ENCODE measurements around the gene ENGASE. TPM values are rescaled to one million over a fixed set of nuclear protein-coding genes. Genes with fewer than 3 reads are reported as not detected.

Gene ENGASE
- total RNA-seq, 4 donors from 2014 or later, result 21.6 to 60.7 (median 31.7) TPM

GRCh38 chr17:79062691-79063090 lies 11.9 kb upstream of the ENGASE start:
- no peak for TF ChIP-seq CTCF (IDR thresholded peaks at IDR 0.05; ENCODE audit: low read depth)

DNA sequence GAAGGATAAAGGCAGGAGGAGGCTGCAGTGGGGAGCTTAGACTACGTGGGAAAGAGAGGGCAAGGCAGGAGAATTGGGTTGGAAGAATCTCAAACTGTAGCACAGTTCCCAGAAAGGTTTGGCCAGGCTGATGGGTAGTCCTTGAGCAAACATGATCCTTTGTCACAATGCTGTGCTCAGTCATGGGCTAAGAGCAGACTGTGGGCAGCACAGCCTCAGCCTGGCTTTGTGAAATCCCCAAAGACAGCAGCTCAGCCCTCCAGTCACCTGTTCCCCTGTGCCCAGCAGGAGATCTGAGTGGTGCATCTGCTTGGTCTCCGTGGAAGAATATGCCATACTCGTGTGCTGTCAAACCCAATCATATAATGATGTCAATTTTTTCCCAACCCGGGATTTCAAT lies 10.6 kb upstream of the ENGASE start:
- no peak for TF ChIP-seq CTCF (IDR thresholded peaks at IDR 0.05; ENCODE audit: low read depth)

DNA sequence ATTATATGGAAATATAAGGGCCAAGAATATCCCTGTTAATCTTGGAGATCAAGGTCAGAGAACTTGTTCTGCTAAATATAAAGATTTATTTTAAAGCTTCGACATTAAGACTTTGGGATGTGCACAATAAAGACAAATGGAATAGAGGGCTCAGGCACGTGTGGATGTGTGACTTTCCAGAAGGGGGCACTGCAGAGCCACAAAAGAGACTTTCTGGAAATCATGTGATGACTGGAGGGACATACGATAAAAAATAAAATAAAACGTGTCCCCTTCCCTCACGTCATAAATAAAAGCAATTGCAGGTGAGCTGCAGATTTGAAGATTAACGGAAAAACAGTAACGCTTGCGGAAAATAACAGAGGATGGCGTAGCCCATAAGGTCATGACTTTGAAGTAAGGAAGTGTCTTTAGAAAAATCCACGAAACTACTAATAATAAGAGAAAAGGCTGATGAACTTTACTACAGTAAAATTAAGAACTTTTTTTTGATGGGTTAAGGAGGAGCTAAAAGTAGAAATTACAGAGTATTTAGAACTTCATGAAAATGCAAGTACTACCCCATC lies 9.4 kb upstream of the ENGASE start:
- no peak for TF ChIP-seq CTCF (IDR thresholded peaks at IDR 0.05; ENCODE audit: low read depth)

- no peak for TF ChIP-seq CTCF (IDR thresholded peaks at IDR 0.05; ENCODE audit: low read depth)
These were observed 7.7 kb upstream of the ENGASE start for GRCh38 chr17:79066963-79067362.

DNA sequence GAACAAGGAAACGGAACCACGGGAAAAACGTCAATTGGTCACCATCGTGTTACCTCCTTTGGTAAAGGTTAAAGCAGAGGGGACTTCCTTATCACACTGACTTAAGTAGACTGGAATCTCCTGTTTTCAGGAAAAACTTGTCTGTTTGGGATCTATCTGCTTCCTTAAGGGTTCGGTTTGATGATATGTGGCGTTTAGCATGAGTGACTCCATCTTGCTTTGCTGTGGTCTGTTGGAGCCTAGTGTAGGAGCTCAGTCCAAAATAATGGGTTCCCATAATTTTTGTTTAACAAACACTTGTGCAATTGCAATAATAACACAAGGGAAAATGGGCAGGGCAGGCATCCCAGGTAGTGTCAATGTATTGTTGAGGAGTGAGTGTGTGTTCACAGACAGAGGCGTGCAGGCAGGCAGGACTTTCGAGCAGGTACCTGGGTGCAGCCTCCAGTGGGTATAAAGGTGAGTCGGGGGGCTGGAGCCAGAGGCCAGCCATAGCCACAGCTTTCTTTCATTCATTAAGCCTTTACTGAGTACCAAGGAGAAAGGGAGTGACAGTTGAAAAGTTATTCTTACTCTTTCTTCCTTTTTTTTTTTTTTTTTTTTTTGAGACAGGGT lies 4.3 kb upstream of the ENGASE start:
- no peak for TF ChIP-seq CTCF (IDR thresholded peaks at IDR 0.05; ENCODE audit: low read depth)

GRCh38 chr17:79071161-79071740 lies 3.4 kb upstream of the ENGASE start:
- no peak for TF ChIP-seq CTCF (IDR thresholded peaks at IDR 0.05; ENCODE audit: low read depth)

- no peak for TF ChIP-seq CTCF (IDR thresholded peaks at IDR 0.05; ENCODE audit: low read depth)
These were observed 2.1 kb upstream of the ENGASE start for GRCh38 chr17:79072544-79072943.
